GM18508 (cell line): ENCODE results near the gene TSPAN1.

Experiments
- ATAC-seq: cut with Tn5 transposase; IDR thresholded peaks from one replicate; pipeline ENCODE4 v1.9.1; 2021; ENCODE audit warnings: moderate number of reproducible peaks; ENCODE audit not compliant: insufficient read depth, unreplicated experiment

Gene TSPAN1

DNA sequence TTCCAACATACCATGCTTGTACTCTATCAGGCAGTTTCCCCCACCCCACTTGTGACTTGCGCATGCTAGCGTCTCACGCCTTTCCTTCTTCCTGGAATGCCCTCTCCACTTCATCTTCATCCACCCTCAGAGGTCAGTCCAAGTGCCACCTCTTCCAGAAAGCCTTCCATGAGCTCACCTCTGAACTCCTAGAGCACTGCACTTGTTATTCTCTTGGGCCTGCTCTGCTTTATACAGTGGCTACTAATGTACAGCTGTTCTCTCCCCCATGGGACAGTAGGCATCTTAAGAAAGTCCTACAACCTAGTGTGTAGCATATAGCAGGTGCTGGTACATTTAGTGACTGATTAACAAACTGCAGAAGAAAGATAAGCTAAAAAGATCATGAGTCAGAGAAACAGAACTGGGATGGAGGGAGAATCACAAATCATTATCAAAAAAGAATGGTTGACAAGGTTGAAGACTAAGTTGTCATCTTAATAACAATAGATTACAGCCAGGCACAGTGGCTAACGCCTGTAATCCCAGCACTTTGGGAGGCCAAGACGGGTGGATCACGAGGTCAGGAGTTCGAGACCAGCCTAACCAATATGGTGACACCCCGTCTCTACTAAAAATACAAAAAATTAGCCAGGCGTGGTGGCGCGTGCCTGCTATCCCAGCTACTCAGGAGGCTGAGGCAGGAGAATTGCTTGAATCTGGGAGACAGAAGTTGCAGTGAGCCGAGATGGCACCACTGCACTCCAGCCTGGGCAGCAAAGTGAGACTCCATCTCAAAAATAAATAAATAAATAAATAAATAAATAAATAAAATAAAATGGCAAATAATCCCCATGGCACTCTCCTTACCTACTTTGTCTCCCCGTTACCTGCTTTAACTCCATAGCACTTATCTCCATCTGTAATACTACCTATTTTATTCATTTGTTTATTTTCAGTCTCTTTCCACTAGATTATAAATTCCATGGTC, 16.3 kb upstream of the TSPAN1 start:
- no peak for ATAC-seq

DNA sequence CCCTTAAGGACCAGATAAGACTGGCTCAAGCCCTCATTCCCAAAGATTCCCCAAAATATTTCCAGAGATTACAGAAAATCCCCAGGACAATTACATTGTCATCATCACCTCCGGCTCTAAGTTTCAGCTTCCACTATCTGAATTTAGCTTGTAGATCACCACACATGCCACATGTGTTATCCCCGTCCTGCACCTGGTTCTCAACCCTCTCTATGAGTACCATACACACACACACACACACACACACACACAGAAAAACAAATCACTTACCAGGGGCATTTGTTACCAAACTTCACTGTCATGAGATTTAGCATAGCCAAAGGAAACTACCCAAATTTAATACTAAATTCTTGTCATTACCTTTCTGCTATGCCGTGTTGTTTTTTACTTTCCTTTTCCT, 15.4 kb upstream of the TSPAN1 start:
- no peak for ATAC-seq

DNA sequence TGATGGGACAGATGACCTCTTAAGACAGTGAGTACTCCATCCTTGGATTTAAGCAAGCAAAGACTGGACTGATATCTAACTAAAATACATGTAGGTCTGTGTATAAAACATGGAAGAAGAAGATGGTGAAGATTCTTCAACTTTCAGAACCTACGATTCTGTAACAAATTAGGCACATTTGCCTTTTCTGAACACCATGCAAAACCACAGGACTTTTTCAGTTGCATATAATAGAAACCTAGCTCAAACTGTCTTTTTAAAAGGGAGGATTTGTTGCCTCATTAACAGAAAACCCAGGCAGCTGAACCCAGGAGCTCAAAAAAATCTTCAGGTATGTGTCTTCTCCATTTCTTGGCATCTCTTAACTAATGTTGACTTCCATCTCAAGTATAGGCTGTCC, 14.7 kb upstream of the TSPAN1 start:
- no peak for ATAC-seq

DNA sequence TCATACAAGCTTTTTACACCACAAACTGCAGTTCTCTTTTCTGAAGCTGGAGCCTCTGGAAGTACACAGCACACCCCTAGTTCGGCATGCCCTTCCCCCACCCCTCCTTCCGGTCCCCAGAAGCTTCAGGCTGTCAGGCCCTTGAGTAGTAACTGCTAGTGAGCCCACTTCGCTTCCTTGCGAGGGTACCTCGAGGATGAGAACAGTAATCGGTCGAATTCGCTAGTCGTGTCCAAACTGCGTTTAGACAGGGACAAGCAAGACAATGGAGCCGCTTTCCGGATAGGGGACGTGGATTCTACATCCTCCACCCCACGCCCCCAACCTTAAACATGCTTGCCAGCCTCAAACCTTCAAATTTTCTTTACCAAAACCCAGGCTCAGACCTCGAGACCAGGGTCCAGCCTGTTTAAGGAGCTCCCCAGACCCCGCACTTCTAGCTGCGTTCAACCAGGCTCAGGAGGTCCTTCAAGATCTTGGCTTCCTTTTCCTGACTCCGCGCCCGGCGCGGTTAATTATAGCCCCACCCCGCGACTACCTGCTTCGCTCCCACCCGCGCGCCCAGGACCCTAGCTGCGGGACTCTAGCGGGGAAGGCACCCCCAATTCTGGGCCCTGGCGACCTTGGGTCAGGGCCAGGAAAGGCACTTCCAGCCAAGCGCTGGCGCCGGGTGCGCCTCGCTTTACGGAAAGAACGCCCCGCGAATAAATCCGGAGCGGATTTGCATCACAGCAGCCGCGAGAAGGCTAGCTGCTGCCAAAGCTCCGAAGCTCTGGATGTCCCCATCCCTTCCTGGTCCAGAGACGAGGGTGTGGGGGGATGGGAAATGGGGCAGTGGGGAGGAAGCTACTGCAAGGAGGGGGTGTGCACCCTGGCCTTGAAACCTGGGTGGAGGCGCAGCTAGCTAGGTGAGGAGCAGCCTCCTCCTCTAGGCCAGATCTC, 8.1 kb upstream of the TSPAN1 start:
- no peak for ATAC-seq

DNA sequence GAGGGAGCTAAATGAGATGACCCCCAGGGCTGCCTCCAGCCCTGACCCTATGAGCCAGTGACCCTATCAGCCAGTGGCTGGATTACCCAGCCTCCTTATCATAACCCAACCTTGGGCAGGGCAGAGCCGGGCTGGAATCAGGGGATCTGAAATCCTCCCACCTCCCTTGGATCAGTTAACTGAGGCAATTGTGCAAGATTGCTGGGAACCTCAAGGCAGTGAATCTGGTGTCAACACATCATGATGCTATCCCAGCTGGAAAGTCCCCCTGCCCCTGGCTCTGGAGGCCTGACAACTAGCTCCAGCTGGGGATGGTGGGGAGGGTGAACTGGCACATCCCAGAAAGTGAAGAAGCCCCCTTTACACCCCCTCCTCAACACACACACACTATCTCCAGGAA, 6.4 kb upstream of the TSPAN1 start:
- no peak for ATAC-seq

DNA sequence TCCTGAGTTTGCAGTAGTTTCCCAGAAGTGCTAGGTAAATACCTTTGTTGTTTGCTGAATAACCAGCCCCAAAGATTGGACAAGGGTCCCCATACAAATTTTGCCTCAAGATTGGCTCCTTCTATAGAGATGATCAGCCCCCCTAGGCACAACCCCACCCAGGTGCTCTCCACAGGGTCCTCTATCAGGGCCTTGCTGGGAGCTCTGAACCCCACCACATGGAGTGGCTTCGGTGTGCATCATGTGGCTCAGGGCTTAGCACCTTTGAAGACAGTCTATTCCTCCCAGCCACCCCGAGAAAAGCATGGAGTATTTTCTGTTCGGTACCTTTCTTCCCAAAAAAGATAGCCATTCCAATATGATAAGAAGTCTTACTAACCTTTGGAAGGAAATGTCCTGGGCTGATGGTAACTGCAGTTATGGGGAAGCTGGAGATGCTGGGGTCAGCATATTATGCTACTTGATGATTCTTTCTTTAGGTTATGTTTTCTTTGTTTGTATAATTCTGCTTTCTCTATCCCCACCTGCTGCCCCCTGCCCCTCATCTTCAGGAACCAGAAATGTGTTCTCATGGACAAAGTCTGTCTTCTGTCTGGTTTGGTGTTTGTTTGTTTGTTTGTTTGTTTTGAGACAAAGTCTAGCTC, 5.0 kb upstream of the TSPAN1 start:
- no peak for ATAC-seq

DNA sequence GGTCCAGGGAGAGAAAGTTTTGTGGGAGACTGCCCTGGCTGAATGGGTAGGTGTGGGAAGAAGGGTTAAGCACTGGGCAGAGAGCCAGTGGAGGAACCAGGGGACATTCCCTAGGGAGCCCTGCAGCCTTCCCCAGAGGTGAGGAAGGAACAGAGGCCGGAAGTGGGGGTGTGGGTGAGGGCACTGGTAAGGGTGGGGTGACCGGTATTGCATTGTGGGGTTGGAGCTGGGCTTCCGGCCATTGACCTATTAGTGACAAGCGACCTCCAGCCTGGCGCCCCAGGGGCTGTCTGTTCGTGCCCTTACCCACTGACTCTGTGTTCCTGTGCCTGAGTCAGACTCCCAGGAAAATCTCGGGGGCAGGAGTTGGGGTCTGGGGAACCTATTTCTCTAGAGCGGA, 3.5 kb upstream of the TSPAN1 start:
- ATAC-seq, result no peak

DNA sequence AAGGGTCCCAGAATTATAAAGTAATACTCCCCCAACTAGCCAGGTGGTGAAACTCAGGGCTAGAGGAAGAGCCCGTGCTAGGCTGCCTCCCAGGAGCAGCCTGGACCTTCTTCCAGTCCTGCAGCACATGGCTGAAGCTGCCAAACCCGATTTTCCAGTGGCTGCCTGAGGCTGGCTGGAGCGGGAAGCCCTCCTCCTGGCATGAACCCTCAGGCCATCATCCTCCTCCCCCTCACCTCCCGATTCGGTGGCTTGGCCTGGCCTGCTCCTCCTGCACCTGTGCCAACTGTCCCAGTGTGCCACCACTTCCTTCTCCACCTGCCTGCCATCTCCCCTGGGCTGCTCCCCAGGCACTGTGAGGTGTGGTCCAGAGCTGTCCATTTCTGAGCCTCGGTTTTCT, 3.0 kb upstream of the TSPAN1 start:
- no peak for ATAC-seq

DNA sequence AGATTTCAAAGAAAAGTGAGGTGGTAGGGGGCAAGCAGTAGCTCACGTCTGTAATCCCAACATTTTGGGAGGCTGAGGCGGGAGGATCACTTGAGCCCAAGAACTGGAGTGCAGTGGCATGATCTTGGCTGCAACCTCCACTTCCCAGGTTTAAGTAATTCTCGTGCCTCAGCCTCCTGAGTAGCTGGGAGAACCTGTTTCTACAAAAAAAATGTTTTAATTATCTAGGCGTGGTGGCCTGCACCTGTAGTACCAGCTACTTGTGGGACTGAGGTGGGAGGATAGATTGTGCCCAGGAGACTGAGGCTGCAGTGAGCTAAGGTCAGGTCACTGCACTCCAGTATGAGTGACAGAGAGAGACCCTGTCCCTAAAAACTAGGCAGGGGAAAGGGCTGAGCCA, 2.6 kb upstream of the TSPAN1 start:
- ATAC-seq, result no peak

DNA sequence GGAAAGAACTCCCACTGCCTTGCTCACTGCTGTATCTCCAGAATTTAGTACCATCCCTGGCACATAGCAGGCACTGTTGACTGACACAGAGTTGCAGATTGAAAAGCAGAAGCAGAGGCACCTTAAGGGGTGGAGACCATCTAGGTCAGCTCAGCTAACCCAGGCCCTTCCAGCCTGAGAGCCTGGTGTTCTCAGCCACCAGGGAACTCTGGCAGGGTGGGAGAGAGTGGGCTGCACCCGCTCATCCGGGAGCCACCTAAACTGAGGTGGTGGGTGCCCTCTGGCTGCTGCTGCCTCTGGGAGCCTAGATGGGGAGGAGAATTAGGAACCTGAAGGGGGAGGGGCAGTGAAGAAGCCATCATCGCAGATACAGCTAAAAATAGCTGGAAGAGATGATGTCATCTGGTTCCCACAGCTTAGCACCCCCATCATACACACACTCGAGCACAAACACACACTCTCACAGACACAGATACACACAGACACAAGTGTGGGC, 1.5 kb upstream of the TSPAN1 start:
- ATAC-seq, result no peak

DNA sequence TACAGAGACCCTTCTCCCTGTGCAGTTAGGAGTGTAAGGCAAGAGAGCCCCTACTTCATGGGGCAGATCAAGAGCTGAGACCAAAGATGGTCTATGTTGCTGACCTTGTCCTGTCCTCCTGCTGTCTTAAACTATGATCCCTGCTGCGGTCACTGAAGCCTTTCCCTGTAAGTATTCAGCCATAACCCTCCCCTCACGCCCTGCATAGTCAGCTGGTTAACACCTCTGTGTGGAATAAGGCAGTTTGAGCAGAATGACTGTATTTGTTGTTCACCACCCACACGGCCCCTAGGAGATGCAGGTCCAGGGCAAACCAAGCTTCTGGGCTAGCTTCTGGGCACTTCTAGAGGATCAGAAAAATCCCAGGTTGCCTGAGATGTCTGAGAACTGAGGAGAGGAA, 356 bp downstream of the TSPAN1 start:
- no peak for ATAC-seq

DNA sequence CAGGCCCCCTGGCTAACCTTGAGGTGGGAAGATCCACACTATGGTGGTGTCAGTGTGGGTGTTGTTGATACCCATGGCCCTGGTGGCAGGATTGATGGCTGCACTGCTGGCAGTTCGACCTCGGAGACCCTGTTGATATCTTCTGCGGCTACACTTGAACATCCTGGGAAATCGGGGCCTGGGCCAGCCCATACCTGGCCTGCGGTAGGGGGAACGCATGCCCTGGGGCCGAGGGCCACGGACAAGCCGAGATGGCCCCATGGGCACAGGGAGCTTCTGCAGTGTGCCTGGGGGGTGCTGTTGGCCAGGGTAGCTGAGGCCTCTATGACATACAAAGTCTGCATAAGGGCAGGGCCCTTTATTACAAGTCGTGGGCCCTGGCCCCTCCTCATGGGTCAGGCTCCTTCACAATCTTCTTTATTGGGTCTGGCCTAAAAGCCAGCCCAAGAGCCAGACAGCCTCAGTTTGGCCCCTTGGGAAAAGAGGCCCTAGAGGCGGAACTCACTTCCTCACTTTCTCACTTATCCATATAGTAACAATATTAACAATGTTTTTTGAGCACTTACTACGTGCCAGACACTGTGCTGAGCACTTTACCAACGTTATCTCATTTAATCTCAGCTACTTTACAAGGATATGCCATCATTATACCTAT, 1.5 kb downstream of the TSPAN1 start, which contains the start of gene P3R3URF:
P3R3URF (minus strand) TSS at position 278 of the 655 bp plus-strand sequence; CDS start at position 261, 17 bp downstream.
- no peak for ATAC-seq

DNA sequence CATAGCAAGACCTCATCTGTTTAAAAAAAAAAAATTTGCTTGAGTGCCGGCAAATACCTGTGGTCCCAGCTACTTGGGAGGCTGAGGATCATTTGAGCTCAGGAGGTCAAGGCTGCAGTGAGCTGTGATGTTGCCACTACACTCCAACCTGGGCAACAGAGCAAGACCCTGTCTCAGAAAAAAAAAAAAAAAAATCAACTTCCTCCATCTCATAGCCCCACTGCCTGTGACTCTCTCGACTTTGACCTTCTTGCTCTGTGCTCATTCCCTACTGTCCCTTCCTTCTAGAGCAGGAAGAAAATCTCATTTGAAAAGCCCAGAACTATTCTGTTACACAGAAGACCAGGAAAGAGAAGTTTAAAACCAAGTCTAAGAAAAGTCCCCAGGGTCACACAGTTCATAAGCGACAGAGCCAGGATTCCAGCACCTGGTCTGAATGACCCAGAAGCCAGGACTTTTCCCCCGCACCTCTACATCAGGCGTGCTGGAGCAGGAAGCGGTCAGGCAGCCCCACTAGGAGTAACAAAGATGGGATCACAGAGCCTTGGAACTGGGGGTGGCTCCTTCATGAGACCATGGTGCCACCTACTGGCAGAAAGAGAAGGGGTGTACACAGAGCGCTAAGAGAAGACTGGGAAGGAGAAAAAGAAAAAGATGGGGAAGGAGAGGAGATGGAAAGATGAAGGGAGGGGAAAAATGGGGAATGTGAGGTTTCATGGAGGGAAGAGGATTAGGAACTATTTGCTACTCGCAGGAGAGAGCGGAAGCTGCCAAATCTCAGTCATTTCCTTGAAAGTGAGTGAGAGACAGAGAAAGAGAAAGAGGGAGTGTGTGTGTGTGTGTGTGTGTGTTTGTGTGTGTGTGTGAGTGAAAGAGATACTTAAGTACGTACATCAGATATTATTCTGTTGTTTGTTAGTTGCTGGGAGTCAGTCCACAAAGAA, 4.5 kb downstream of the TSPAN1 start:
- ATAC-seq, result no peak

DNA sequence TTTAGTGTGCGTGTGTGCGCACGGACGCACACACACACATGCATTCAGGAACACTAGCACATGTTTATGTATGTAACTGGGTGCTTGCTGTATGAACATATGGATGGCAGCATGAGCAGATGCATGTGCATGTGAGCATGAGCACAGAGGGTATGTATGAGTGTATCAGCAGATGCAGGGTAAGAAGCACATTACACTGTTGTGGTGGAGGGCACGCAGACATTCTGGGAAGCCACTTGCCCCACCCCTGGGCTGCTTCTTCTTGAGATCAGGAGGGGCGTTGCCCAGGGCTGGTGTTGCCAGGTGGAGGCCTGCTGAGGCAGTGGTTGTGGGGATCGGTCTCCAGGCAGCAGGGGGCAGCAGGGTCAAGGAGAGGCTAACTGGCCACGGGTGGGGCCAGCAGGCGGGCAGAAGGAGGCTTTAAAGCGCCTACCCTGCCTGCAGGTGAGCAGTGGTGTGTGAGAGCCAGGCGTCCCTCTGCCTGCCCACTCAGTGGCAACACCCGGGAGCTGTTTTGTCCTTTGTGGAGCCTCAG, 5.3 kb downstream of the TSPAN1 start:
- ATAC-seq, result no peak

DNA sequence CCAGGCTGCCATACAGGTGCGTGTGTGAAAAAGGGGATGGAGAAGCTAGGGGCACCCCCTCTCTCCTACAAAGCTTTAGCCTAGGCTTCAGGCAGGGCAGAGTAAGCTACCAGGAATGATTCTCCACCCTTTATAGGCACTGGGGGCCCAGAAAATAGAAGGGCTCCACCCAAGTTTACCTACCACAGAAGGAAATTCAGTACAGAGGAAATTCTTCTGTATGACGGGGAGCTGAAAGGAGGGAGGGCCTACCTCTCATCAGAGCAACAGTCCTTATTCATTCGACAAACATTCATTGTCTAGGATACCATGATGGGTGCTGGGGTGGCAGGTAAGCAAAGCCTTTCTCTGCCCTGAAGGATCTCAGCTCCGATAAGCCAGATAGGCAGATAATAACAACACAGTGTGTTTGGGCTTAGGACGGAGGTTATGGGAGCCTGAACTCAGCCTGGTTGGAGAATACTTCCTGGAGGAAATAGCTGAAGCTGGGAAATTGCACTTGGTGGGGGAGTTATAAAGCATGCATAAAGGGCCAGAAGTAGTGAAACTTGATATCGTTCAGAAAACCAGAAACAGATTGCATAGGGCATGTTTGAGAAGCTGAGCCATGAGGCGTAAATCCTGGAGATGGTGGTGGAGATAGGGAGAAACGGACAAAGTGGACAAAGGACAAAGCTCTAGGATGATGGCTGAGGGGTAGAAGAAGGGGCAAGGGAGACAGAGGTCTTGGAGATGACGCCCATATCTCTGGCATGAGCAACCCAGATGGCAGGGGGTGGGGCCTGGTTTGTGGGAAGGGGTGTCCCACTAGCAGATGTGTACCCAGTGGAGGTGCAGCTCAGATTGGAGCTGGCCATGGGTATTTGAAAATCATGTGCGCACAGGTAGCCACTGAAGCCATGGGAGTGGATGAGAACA, 6.7 kb downstream of the TSPAN1 start:
- no peak for ATAC-seq

DNA sequence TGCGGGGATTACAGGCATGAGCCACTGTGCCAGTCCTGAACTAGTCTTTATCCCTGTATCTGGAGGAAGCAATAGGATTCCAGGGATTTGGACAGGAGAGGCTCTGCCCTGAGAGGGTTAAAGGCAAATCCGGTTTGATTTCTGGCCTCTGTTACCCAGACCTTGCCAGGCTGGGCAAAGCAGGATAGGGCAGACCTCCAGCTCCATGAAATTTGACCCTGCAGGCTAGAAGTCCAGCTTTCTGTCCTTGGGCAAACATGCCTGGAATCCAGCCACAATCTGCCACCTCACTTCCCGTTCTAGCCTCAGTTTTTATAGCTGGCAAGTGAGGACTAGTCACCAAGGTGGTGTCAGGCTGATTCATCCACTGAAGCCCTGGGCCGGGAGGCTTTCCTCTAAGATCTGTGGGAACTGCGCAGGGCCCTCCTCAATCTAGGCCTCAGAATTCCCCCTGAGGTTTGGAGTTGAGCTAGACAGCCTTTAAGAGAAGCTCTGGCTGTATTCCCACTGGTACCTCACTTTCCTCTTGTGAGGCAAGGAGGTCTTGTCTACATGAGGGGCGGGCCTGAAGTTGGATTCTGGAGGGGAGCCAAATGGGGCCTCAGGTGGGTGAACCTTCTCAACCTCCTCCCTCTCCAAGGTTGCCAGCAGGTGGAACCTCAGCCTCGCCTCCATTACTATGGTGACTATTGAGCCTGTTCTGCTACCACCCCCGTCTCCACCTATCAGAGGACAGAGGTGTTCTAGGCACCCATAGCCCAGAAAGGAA, 8.4 kb downstream of the TSPAN1 start:
- no peak for ATAC-seq
